ENCODE measurements around the gene OR51E1. TPM values are rescaled to one million over a fixed set of nuclear protein-coding genes. Genes with fewer than 3 reads are reported as not detected.

The OR51E1 gene
- total and polyA plus RNA-seq, 2 donors (not counting 3 experiments of a cell fraction or from before 2014, with no cell fraction given): not detected

DNA sequence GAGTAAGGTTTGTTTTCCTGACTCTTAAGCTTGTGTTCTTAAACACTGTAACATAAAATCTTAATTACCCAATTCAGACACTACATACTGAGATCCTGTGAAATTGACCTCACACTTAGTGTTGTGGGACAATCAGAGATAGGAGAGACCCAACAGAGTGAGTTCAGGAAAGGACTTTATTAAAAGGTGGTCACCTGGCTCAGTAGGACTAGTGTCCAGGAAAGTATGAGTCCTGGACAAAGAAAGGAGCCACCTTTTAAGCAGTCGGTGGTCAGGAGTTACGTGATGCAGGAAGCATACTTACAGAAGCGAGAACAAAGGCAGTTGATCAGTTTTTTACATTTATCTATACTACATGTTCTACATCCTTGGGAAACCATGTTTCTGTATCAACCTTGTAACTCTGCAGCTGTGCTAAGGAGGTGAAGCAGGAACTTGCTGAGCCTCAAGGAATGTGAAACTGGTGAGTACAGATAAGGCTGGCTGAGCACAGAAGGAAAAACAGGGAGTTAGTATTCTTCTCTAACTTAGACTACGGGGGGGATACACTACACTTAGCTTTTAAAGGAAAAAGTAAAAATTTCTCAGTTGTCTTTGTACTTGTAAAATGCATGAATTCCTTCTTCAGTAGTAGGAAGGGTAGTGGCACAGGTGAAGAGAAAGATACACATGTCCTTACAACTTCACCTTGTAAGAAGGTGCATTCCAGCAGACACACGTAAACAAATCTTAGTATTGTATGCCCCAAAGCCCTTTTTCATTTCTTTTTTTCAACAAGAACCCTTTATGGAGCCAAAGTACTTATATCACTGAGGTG lies 15.1 kb downstream of the OR51E1 start:
- Histone ChIP-seq H3K9me1 (replicated peaks; ENCODE audit: control insufficient read depth, extremely low read depth, insufficient read depth, low read length) (no peaks in the 10 kb centered on the region), H3K27me3 (ENCODE audit: control insufficient read depth in 2 of 2, insufficient read depth in 2 of 2, low read length in 2 of 2) (no peaks in the 10 kb centered on the region), H3K27ac (ENCODE audit: insufficient read depth, low read depth, low read length) (no peak overlapping the region), H3K4me1 (ENCODE audit: control insufficient read depth, extremely low read depth, insufficient read depth, low read length) (no peaks in the 10 kb centered on the region), H3K4me2 (ENCODE audit: insufficient read depth, low read length) (no peak overlapping the region), H3K9ac (replicated peaks; ENCODE audit: extremely low read depth, insufficient read depth, low read length) (no peak overlapping the region), H3K79me2 (ENCODE audit: control insufficient read depth, insufficient read depth, low read length) (no peaks in the 10 kb centered on the region), H4K20me1 (replicated peaks; ENCODE audit: control insufficient read depth, extremely low read depth, insufficient read depth, low read length) (no peaks in the 10 kb centered on the region), H3K4me3 (replicated peaks in 1 of 3; ENCODE audit: insufficient read depth in 1 of 3, low read depth in 1 of 3, low read length in 3 of 3) (no peak overlapping the region), H3K9me3 (replicated peaks; ENCODE audit: control insufficient read depth, insufficient read depth, low read length) (no peaks in the 10 kb centered on the region), H3K36me3 (ENCODE audit: control insufficient read depth in 2 of 2, extremely low read depth in 1 of 2, insufficient read depth in 2 of 2, low read length in 2 of 2) (no peaks in the 10 kb centered on the region), H2AFZ (ENCODE audit: low read depth, low read length) (no peak overlapping the region)
- intact Hi-C loops (cut with micrococcal nuclease): no loop called here
- DNase-seq (ENCODE audit: low read depth, low spot score): no peak
- TF ChIP-seq POLR2A (IDR thresholded peaks at IDR 0.05; ENCODE audit: low read depth, low read length): no peak
- TF ChIP-seq FOS (IDR thresholded peaks at IDR 0.05; ENCODE audit: borderline replicate concordance, insufficient read depth, low read length): no peak
- TF ChIP-seq JUN (IDR thresholded peaks at IDR 0.05; ENCODE audit: borderline replicate concordance, insufficient read depth, insufficient read length, low read depth): no peak
- TF ChIP-seq MYC (IDR thresholded peaks at IDR 0.05; ENCODE audit: low read depth, low read length): no peak
- TF ChIP-seq EZH2 (IDR thresholded peaks at IDR 0.05; ENCODE audit: borderline replicate concordance, low read depth, low read length, severe bottlenecking): no peak
- TF ChIP-seq, protein P1, sequence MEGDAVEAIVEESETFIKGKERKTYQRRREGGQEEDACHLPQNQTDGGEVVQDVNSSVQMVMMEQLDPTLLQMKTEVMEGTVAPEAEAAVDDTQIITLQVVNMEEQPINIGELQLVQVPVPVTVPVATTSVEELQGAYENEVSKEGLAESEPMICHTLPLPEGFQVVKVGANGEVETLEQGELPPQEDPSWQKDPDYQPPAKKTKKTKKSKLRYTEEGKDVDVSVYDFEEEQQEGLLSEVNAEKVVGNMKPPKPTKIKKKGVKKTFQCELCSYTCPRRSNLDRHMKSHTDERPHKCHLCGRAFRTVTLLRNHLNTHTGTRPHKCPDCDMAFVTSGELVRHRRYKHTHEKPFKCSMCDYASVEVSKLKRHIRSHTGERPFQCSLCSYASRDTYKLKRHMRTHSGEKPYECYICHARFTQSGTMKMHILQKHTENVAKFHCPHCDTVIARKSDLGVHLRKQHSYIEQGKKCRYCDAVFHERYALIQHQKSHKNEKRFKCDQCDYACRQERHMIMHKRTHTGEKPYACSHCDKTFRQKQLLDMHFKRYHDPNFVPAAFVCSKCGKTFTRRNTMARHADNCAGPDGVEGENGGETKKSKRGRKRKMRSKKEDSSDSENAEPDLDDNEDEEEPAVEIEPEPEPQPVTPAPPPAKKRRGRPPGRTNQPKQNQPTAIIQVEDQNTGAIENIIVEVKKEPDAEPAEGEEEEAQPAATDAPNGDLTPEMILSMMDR (IDR thresholded peaks at IDR 0.05; ENCODE audit: extremely low read depth in 1 of 2, insufficient read depth in 1 of 2, low read depth in 1 of 2, low read length in 2 of 2): no peak
- no peak for TF ChIP-seq POLR2AphosphoS5 (IDR thresholded peaks at IDR 0.05; ENCODE audit: insufficient read depth, low read depth, low read length)
- TF ChIP-seq, protein P2, sequence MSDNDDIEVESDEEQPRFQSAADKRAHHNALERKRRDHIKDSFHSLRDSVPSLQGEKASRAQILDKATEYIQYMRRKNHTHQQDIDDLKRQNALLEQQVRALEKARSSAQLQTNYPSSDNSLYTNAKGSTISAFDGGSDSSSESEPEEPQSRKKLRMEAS (IDR thresholded peaks at IDR 0.05; ENCODE audit: insufficient read depth, insufficient read length): no peak
- TF ChIP-seq GATA2 (IDR thresholded peaks at IDR 0.05; ENCODE audit: insufficient read depth, insufficient read length, low read depth, low read length): no peak
- ChIA-PET CTCF (no interaction called here), POLR2A (no interaction called here)
- BruUV-seq (replicated peaks): no TSS peak
- dilution Hi-C loops (cut with MboI; ENCODE audit: extremely low pct_ligation_motif_present, low sequenced_read_pairs): no loop called here
- no peak for FAIRE-seq

All from endothelial cell of umbilical vein (primary cell).